Measurements from ENCODE around the gene SPACA7. TPM values are rescaled to one million over a fixed set of nuclear protein-coding genes. Genes with fewer than 3 reads are reported as not detected.

The SPACA7 gene
- total RNA-seq, 2 experiments from 2014 or later: not detected

DNA sequence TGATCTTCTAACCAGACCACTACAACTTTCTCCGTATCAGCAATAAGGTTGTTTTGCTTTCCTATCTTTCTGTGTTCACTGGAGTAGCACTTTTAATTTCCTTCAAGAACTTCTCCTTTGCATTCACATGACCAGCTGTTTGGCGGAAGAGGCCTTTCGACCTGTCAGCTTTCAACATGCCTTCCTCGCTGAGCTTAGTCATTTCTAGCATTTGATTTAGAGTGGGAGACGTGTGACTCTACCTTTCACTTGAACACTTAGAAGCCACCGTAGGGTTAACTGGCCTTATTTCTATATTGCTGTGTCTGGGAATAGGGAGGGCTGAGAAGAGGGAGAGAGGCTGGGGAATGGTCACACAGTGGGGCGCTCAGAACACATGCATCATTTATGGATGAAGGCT, 107.1 kb downstream of the SPACA7 start:
- H3K27ac Mint-ChIP-seq: no peak overlapping the region
- Histone ChIP-seq H3K4me3 (ENCODE audit: low read length) (no peak overlapping the region), H3K27ac (ENCODE audit: low read depth in 1 of 2, low read length in 2 of 2) (no peak overlapping the region), H3K27me3 (ENCODE audit: control insufficient read depth in 1 of 2, insufficient read depth in 2 of 2, low read length in 2 of 2) (no peaks in the 10 kb centered on the region), H3K4me1 (ENCODE audit: insufficient read depth, low read length) (no peaks in the 10 kb centered on the region), H3K9me3 (ENCODE audit: control insufficient read depth in 1 of 2, insufficient read depth in 1 of 2, low read length in 2 of 2) (peaks cover 0 to 9% of the 10 kb centered on the region in 2 experiments), H3K36me3 (ENCODE audit: insufficient read depth, low read length) (peaks cover 14% of the 10 kb centered on the region)
- TF ChIP-seq, protein P1, sequence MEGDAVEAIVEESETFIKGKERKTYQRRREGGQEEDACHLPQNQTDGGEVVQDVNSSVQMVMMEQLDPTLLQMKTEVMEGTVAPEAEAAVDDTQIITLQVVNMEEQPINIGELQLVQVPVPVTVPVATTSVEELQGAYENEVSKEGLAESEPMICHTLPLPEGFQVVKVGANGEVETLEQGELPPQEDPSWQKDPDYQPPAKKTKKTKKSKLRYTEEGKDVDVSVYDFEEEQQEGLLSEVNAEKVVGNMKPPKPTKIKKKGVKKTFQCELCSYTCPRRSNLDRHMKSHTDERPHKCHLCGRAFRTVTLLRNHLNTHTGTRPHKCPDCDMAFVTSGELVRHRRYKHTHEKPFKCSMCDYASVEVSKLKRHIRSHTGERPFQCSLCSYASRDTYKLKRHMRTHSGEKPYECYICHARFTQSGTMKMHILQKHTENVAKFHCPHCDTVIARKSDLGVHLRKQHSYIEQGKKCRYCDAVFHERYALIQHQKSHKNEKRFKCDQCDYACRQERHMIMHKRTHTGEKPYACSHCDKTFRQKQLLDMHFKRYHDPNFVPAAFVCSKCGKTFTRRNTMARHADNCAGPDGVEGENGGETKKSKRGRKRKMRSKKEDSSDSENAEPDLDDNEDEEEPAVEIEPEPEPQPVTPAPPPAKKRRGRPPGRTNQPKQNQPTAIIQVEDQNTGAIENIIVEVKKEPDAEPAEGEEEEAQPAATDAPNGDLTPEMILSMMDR (IDR thresholded peaks at IDR 0.05): no peak
- H3K36me3 Mint-ChIP-seq (ENCODE audit: low read depth): peaks cover 44% of the 10 kb centered on the region
- ChIA-PET POLR2A (no interaction called here), CTCF (interaction anchor here (0.8 kb wide), 1 partner anchor 9 kb away, joined by 3 read pairs; no protein-coding TSS in a partner anchor)
- H3K4me1 Mint-ChIP-seq (ENCODE audit: low read depth): no peaks in the 10 kb centered on the region
- no peak overlapping the region for H3K4me3 Mint-ChIP-seq
- H3K9me3 Mint-ChIP-seq: peaks cover 8% of the 10 kb centered on the region
- intact Hi-C loops (cut with DNase I, micrococcal nuclease): no loop called here
- DNase-seq (no peak), ATAC-seq (ENCODE audit: poor library complexity) (no peak)
- no peaks in the 10 kb centered on the region for H3K27me3 Mint-ChIP-seq

Other genes starting within 250 kb of the SPACA7 start
- 10 to 100 TPM; 30.6 to 31.3 TPM for gene TUBGCP3, start 211.8 kb downstream of the SPACA7 start, total RNA-seq